Measurements from ENCODE around the gene MINDY4.

Gene MINDY4

GRCh38 chr7:30920584-30921539 lies 149.6 kb downstream of the MINDY4 start:
- DNase-seq = no peak

DNA sequence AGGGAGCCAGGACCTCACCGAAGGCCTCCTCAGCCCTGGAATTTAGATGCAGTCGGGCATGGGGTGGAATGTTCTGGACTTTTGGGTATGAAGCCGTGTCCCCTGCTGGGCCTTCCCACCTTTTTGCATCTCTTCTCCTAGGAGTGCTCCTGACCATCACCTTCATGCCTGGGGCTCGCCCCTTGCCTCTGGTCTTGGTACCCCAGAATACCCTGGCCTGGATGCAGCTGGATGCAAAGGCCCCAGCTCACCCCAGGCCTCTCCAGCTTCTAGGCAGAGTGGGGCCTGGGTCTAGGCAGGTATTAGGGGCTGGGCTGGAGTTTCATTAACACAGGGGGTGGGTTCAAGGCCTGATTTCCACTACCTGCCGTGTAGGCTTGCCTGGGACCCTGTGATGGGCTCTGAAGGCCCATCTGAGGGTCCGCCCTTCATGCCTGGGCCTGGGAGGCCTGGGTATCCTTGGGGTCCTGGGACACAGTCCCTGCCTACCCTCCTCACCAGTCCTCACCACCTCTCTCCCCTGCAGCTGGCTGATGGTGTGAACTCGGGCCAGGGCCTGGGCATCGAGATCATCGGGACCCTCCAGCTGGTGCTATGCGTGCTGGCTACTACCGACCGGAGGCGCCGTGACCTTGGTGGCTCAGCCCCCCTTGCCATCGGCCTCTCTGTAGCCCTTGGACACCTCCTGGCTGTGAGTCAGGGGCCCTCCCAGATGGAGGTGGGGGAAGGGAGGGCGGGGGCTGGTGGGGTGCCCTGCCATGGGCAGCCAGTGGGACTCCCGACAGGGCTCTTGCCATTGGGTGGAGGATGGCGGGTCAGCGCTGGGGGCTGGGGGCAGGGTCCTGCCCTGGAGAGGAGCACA lies 150.6 kb downstream of the MINDY4 start:
- DNase-seq = no peak

GRCh38 chr7:30922596-30922995 lies 151.4 kb downstream of the MINDY4 start:
- no peak for DNase-seq

DNA sequence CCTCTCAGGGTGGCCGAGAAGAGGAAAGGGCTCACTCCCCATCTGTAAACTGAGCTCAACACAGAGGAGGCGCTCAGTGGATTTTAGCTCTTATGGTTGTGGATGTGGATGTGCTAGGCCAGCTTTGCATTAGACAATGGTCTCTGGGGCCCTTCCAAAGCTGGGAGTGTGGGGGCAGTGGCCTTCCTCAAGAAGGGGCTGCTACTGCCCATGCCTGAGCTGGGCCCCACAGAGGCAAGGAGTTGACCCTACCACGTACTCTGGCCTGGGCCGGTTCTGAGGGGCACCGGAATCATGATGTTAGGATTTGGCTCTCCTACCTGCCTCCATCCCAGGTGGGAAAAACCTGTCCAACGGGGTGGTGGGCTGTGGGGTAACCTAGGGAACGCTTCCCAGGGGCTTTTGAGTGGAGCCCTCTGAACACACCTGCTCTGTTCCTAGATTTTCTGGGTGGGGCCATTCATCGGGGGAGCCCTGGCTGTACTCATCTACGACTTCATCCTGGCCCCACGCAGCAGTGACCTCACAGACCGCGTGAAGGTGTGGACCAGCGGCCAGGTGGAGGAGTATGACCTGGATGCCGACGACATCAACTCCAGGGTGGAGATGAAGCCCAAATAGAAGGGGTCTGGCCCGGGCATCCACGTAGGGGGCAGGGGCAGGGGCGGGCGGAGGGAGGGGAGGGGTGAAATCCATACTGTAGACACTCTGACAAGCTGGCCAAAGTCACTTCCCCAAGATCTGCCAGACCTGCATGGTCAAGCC lies 152.0 kb downstream of the MINDY4 start:
- DNase-seq = no peak

DNA sequence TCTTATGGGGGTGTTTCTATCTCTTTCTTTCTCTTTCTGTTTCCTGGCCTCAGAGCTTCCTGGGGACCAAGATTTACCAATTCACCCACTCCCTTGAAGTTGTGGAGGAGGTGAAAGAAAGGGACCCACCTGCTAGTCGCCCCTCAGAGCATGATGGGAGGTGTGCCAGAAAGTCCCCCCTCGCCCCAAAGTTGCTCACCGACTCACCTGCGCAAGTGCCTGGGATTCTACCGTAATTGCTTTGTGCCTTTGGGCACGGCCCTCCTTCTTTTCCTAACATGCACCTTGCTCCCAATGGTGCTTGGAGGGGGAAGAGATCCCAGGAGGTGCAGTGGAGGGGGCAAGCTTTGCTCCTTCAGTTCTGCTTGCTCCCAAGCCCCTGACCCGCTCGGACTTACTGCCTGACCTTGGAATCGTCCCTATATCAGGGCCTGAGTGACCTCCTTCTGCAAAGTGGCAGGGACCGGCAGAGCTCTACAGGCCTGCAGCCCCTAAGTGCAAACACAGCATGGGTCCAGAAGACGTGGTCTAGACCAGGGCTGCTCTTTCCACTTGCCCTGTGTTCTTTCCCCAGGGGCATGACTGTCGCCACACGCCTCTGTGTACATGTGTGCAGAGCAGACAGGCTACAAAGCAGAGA lies 152.7 kb downstream of the MINDY4 start:
- no peak for DNase-seq

DNA sequence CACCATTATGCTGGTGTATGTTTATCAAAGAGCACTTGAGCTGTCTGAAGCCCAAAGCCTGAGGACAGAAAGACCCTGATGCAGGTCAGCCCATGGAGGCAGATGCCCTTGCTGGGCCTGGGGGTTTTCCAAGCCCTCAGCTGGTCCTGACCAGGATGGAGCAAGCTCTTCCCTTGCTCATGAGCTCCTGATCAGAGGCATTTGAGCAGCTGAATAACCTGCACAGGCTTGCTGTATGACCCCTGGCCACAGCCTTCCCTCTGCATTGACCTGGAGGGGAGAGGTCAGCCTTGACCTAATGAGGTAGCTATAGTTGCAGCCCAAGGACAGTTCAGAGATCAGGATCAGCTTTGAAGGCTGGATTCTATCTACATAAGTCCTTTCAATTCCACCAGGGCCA lies 153.4 kb downstream of the MINDY4 start:
- DNase-seq = no peak

GRCh38 chr7:30925117-30925516 lies 153.9 kb downstream of the MINDY4 start:
- no peak for DNase-seq

GRCh38 chr7:30925913-30926312 lies 154.7 kb downstream of the MINDY4 start:
- no peak for DNase-seq

DNA sequence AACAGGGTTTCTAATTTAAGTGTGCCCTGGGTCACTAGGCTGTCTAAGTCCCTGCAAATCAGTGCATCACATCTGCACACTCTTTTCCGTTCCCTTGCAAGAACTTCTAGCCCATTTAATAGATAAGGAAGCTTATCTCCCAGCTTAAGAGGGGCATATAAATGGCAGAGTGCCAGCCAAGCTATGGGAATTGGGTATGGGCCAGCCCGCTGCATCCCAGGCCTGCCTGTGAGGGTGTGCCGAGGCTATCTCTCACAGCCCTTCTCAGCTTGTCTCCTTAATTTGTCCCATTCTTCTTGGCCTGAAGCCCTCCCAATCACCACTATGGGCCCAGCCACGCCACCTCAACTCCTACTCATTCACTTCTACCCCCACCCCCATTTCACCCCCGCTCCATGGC lies 155.1 kb downstream of the MINDY4 start:
- DNase-seq = no peak

GRCh38 chr7:30927040-30927439 lies 155.8 kb downstream of the MINDY4 start:
- DNase-seq = no peak

DNA sequence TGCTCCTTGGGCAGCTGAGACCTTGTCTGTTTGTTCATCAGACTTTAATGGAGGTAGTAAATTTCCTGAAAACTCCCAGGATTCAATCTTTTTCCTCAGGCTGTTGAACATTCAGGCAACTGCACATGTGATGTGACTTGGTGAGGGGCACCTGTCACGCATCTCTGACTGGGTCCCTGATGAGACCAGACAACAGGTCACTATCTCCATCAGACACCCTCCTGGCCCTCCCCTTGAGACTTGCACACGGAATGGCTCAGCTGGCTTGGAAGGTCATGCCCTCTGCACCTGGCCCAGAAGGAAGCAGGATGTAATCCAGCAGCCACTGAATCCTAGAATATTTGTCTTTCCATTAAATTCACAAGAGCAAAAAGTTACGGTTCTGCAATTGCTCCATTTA lies 156.3 kb downstream of the MINDY4 start:
- no peak for DNase-seq

DNA sequence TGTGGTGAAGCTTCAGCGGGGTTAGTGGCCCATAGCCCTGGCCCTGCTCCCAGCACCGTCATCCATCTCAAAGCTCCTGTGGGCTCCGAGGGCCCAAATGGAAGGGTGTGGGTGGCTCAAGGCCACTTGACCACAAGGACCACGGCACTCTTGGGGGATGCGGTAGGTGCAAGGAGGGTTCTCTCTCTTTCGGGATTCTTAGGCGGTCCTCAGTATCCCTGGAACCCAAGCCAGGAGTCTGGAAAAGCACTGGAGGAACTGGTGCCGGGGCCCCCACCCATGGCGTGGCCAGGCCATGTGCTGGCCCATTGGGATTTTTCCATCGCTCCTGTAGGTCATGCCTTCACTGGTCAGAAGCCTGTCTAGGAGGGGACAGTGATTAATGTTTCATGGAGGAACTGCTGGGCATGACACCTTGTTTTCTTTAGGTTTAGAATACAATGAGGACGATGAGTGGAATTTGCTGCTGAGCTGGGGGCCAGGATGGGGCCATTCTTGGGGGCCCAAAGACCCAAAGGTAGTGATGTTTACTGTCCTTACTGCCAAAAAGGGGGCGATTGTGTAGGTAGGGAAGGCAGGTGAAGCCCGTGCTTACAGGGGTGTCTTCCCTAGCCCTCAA lies 157.1 kb downstream of the MINDY4 start:
- DNase-seq = no peak

DNA sequence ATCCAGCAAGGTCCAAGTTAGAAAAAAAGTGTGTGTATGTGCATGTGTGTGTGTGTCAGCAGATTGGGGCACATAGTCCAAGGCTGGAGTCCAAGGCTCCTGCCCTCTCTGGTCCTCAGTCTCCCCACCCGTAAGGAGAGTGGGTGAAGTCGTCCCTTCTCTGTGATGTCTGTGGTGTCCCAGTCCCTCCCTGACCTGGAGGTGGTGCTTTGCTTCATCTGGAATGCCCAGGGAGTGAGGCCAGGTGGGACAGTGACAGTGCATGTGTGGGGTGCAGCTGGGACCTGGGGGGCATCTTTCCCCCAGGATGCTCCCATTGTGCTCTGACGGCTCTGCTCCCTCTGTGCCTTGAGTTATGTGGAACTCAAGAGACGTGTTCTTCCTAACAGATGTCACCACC lies 158.5 kb downstream of the MINDY4 start:
- no peak for DNase-seq

DNA sequence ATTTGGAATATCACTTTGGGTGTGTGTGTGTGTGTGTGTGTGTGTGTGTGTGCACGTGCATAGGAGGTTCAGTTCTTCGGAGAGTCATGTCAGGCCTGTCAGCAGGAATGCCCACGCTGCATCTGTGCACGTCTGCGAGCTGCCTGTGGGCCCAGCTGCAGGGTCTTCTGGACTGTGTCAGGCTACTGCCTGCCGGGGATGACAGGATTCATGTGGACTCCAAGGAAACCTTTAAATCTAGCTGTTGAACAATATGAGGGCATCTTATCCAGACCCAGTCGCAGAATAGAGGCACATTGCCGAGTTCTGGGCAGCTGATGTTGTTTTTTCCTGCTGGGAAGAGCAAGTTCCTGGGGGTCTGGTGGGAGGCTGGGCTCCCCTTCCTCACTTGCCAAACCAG lies 159.4 kb downstream of the MINDY4 start:
- no peak for DNase-seq

- DNase-seq = no peak
Observed at GRCh38 chr7:30931161-30931928, 160.1 kb downstream of the MINDY4 start.

DNA sequence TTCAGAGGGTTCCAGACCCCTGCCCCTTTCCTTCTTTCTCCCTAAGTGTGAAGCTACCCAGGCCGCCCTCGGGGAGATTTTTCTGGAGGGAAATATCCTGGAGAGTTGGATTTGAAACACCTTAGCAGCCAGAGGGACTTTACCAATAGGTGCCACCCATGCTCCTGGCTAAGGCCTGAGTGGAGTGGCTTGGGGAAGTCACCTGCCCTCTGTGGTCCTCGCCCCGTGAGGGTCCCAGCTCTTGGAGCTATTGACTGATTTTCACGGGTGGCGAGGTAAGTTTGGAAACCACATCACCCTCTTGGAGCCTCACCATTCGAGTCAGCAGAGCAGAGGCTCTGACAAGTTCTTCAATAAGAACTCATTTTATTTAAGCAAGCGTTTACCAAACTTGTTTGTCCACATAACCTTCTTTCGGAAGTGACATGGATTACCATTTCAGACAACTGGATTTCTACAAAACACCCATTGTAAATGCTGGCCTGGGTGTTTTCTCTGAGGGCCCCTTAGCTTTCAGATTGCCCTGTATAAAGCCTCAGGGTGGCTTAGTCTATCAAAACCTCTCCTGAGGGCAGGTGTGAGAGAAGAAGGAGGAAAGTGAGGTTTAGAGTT lies 160.8 kb downstream of the MINDY4 start:
- DNase-seq = no peak

GRCh38 chr7:30932562-30932961 lies 161.3 kb downstream of the MINDY4 start:
- DNase-seq = no peak

GRCh38 chr7:30933124-30933974 lies 162.1 kb downstream of the MINDY4 start:
- no peak for DNase-seq

GRCh38 chr7:30934225-30934624 lies 163.0 kb downstream of the MINDY4 start:
- DNase-seq = no peak
